Activated CD4-positive, alpha-beta T cell treated with anti-CD3 and anti-CD28 coated beads, Interleukin-2, amount 10 ng/mL, durations not matched to agents 7 days and 5 days (primary cell): ENCODE measurements around the gene MPC1. TPM values are rescaled to one million over a fixed set of nuclear protein-coding genes. Genes with fewer than 3 reads are reported as not detected.
"Not testable (repeated sequence)": the region's sequence is repeated elsewhere in the genome, so short reads cannot be mapped to it uniquely, and the experiment has no call there.

Experiments
- CTCF ChIA-PET: fragments of 350-600 bp; sonication (Branson Sonifier 250); formaldehyde crosslinking; loops from one replicate; lab custom pipeline; 2021; ENCODE audit warnings: antibody characterized with exemption; lab: Charles Lee
- POLR2A ChIA-PET: fragments of 350-600 bp; sonication (Branson Sonifier 250); formaldehyde crosslinking; loops from one replicate; lab custom pipeline; 2021; ENCODE audit warnings: antibody characterized with exemption; lab: Charles Lee
- DNase-seq: peaks from one replicate; pipeline ENCODE4 v3.0.0-alpha.2; 2020
- H3K27ac Mint-ChIP-seq: one replicate; pipeline ENCODE4 v1.8.0; 2021; ENCODE audit warnings: mild to moderate bottlenecking, moderate library complexity, mixed read lengths
- H3K27me3 Mint-ChIP-seq: one replicate; pipeline ENCODE4 v1.8.0; 2021; ENCODE audit warnings: mixed read lengths
- H3K36me3 Mint-ChIP-seq: one replicate; pipeline ENCODE4 v1.8.0; 2021; ENCODE audit warnings: low read depth, mixed read lengths
- H3K4me1 Mint-ChIP-seq: one replicate; pipeline ENCODE4 v1.8.0; 2021; ENCODE audit warnings: mixed read lengths
- H3K4me3 Mint-ChIP-seq: one replicate; pipeline ENCODE4 v1.8.0; 2021; ENCODE audit warnings: mild to moderate bottlenecking, moderate library complexity, mixed read lengths
- H3K9me3 Mint-ChIP-seq: one replicate; pipeline ENCODE4 v1.8.0; 2021; ENCODE audit warnings: mixed read lengths
- total RNA-seq, 2 experiments: library from RNA; stranded (reverse); gene quantifications; one replicate each; pipeline ENCODE4 v1.2.3, GENCODE V29; 2021

The MPC1 gene
- total RNA-seq, 2 experiments from 2014 or later = 27.1 to 28.3 TPM

GRCh38 chr6:166387642-166388289, 5.0 kb upstream of the MPC1 start:
- POLR2A ChIA-PET = no interaction called here

GRCh38 chr6:166387098-166387497, 4.4 kb upstream of the MPC1 start:
- H3K36me3 Mint-ChIP-seq, DNase-seq, H3K27ac Mint-ChIP-seq, POLR2A ChIA-PET, CTCF ChIA-PET, H3K4me3 Mint-ChIP-seq, H3K9me3 Mint-ChIP-seq, H3K27me3 Mint-ChIP-seq: not testable (repeated sequence)
- H3K4me1 Mint-ChIP-seq = peaks cover 13% of the 10 kb centered on the region

More at GRCh38 chr6:166387642-166388289, 5.0 kb upstream of the MPC1 start:
- no peak for DNase-seq
- no peaks in the 10 kb centered on the region for H3K27me3 Mint-ChIP-seq
- H3K36me3 Mint-ChIP-seq = no peaks in the 10 kb centered on the region
- CTCF ChIA-PET = interaction anchor here (0.8 kb wide), 1 partner anchor 45 kb away, joined by 3 read pairs; no protein-coding TSS in a partner anchor
- no peaks in the 10 kb centered on the region for H3K9me3 Mint-ChIP-seq
- no peak overlapping the region for H3K4me3 Mint-ChIP-seq
- H3K27ac Mint-ChIP-seq = no peak overlapping the region
- H3K4me1 Mint-ChIP-seq = peaks cover 13% of the 10 kb centered on the region

DNA sequence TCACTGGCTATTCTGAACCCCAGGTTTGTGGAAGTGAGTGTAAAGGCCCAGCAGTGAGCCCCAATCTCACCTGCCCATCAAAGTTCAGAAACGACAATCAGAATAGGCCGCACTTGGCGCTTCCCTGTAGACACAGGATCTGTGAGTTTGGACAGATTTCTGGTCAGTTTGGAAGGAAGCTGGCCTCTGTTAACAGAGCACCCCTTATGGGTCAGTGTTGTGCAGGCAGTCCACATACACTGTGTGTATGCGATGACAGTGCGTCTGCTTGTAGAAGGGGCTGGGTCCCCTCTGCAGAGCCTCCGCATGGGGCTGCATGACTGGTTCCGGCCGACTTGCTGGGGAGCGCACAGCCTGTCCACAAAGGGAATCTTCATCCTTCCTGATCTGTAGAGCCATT, 3.4 kb upstream of the MPC1 start:
- no peaks in the 10 kb centered on the region for H3K27me3 Mint-ChIP-seq
- DNase-seq = no peak
- H3K27ac Mint-ChIP-seq = no peak overlapping the region
- no peaks in the 10 kb centered on the region for H3K36me3 Mint-ChIP-seq
- ChIA-PET POLR2A (no interaction called here), CTCF (interaction anchor here (0.9 kb wide), 1 partner anchor 30 kb away, joined by 3 read pairs; no protein-coding TSS in a partner anchor)
- H3K4me3 Mint-ChIP-seq = no peak overlapping the region
- H3K9me3 Mint-ChIP-seq = no peaks in the 10 kb centered on the region
- H3K4me1 Mint-ChIP-seq = peaks cover 19% of the 10 kb centered on the region

DNA sequence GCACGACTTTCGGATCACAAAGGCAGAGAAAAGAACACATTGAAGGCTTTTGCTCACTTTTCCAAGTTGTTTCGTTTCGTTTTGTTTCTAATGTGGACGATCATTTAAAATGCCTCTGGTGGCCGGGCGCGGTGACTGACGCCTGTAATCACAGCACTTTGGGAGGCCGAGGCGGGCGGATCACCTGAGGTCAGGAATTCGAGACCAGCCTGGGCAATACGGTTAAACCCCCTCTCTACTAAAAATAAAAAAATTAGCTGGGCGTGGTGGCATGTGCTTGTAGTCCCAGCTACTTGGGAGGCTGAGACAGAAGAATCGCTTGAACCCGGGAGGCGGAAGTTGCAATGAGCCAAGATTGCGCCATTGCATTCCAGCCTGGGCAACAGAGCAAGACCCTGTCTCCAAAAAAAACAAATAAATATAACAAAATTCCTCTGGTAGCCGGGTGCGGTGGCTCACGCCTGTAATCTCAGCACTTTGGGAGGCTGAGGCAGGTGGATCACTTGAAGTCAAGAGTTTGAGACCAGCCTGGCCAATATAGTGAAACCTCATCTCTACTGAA, 1.1 kb upstream of the MPC1 start:
- Mint-ChIP-seq H3K27ac (peak overlapping the region; percentile 80), H3K4me3 (peak overlapping the region; percentile 79), H3K4me1 (peaks cover 19% of the 10 kb centered on the region)
- H3K27me3 Mint-ChIP-seq, H3K9me3 Mint-ChIP-seq, POLR2A ChIA-PET, H3K36me3 Mint-ChIP-seq: not testable (repeated sequence)
- peak; percentile 40 for DNase-seq
- CTCF ChIA-PET = interaction anchor here (0.6 to 0.8 kb wide), 2 partner anchors 9 to 39 kb away, joined by 3 read pairs; no protein-coding TSS in a partner anchor

DNA sequence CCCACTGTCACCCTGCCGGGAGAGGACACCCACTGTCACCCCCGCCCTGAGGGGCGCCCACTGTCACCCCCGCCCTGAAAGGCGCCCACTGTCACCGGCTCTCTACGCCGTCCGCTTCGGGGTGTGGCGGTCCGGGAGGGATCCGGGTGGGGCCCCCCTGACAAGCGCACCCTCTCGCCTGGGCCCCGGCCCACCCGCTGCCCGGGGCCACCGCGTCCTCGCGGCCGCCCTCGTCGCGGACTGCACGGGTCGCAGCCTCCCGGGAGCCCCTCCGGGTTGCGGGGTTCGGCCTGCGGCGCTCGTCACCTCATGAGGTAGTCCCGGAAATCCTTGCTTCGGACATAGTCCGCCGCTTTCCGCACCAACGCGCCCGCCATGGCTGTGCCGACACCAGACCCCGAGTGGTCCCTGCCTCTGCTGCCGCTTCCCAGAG, 224 bp downstream of the MPC1 start:
- no peaks in the 10 kb centered on the region for H3K9me3 Mint-ChIP-seq
- peak overlapping the region; percentile 86 for H3K27ac Mint-ChIP-seq
- DNase-seq = no peak
- ChIA-PET POLR2A (no interaction called here), CTCF (no interaction called here)
- peaks cover 19% of the 10 kb centered on the region for H3K4me1 Mint-ChIP-seq
- H3K36me3 Mint-ChIP-seq = no peaks in the 10 kb centered on the region
- H3K27me3 Mint-ChIP-seq = no peaks in the 10 kb centered on the region
- H3K4me3 Mint-ChIP-seq = peak overlapping the region; percentile 92

GRCh38 chr6:166381733-166382499, 824 bp downstream of the MPC1 start:
- DNase-seq = peak; percentile 73
- POLR2A ChIA-PET = interaction anchor here (0.7 kb wide), 1 partner anchor 69 kb away, joined by 4 read pairs; no protein-coding TSS in a partner anchor
- Mint-ChIP-seq H3K4me3 (peak overlapping the region; percentile 92), H3K27me3 (no peaks in the 10 kb centered on the region), H3K9me3 (no peaks in the 10 kb centered on the region), H3K36me3 (no peaks in the 10 kb centered on the region), H3K27ac (peak overlapping the region; percentile 86), H3K4me1 (peaks cover 19% of the 10 kb centered on the region)
- CTCF ChIA-PET = interaction anchor here (0.6 to 1.8 kb wide), 29 partner anchors 9 to 1970 kb away, joined by 3 to 7 read pairs (median 4); partner anchors contain the start of gene RPS6KA2

DNA sequence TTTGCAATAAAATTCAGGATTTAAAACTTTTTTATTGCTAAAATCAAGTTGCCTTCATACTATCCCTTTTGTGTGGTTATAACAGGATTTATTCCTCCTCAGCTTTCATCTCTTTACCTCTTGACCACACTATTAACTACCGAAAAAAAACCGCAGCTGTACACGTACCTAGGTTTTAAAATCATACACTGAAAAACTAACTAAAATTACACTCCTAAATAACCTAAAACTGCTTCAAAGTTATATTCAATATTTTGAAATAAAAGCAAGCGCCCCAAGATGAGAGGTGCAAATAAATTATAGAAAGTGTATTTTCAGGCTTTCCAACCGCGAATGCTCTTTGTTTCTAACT, 1.4 kb downstream of the MPC1 start:
- POLR2A ChIA-PET = interaction anchor here (0.7 kb wide), 1 partner anchor 68 kb away, joined by 4 read pairs; no protein-coding TSS in a partner anchor

DNA sequence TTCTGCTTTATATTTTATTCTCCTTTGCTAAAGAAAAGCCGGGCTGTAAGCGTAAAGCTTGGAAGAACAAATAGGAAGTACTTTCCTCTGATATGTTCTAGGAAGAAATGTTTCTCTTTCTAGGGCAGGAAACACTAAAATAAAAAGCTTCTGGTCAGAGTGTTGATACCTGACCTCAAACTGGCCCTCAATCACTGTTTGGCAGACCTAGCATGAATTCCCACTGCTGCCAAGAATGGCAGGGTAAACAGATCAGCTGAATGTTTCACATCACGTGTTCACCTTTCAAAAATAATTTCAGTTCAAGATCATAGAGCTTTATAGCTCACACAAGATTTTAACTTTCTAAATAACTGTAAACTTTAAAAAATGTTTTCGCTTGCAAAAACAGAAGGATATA, 2.9 kb downstream of the MPC1 start:
- Mint-ChIP-seq H3K27me3 (no peaks in the 10 kb centered on the region), H3K36me3 (no peaks in the 10 kb centered on the region), H3K4me3 (no peak overlapping the region), H3K4me1 (peaks cover 17% of the 10 kb centered on the region), H3K9me3 (no peaks in the 10 kb centered on the region), H3K27ac (no peak overlapping the region)
- DNase-seq = no peak
- POLR2A ChIA-PET = no interaction called here
- CTCF ChIA-PET = interaction anchor here (1.0 kb wide), 1 partner anchor 17 kb away, joined by 4 read pairs; no protein-coding TSS in a partner anchor

More for the DNA sequence above, 1.4 kb downstream of the MPC1 start:
- Mint-ChIP-seq H3K36me3 (no peaks in the 10 kb centered on the region), H3K27me3 (no peaks in the 10 kb centered on the region), H3K9me3 (no peaks in the 10 kb centered on the region), H3K27ac (peak overlapping the region; percentile 86), H3K4me3 (peak overlapping the region; percentile 92), H3K4me1 (peaks cover 19% of the 10 kb centered on the region)
- CTCF ChIA-PET = interaction anchor here (0.6 to 1.8 kb wide), 30 partner anchors 9 to 1970 kb away, joined by 3 to 7 read pairs (median 4); partner anchors contain the start of gene RPS6KA2
- no peak for DNase-seq

- POLR2A ChIA-PET = no interaction called here
Observed at GRCh38 chr6:166379103-166379586, 3.6 kb downstream of the MPC1 start.

GRCh38 chr6:166377721-166378120, 5.0 kb downstream of the MPC1 start:
- POLR2A ChIA-PET = no interaction called here

More at GRCh38 chr6:166379103-166379586, 3.6 kb downstream of the MPC1 start:
- Mint-ChIP-seq H3K36me3 (no peaks in the 10 kb centered on the region), H3K4me3 (no peak overlapping the region), H3K9me3 (no peaks in the 10 kb centered on the region), H3K4me1 (peaks cover 11% of the 10 kb centered on the region), H3K27me3 (no peaks in the 10 kb centered on the region), H3K27ac (no peak overlapping the region)
- DNase-seq = no peak
- CTCF ChIA-PET = interaction anchor here (1.0 kb wide), 1 partner anchor 16 kb away, joined by 4 read pairs; no protein-coding TSS in a partner anchor

DNA sequence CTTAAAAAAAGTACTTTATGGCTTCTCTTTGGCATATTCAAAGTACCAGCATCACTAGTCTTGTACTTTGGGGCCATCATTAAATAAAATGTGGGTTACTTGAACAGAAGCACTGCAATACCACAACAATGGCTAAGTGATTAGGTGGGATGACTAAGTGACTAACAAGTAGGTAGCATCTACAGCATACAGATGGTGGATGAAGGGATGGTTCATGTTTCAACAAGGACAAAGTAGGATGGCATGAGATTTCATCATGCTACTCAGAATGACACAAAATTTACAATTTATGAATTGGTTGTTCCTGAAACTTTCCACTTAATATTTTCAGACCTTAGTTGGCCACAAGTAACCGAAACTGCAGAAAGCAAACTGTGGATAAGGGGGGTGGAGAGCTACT, 7.7 kb downstream of the MPC1 start:
- H3K4me3 Mint-ChIP-seq = no peak overlapping the region
- no peak overlapping the region for H3K27ac Mint-ChIP-seq
- no peaks in the 10 kb centered on the region for H3K27me3 Mint-ChIP-seq
- peaks cover under 1% of the 10 kb centered on the region for H3K4me1 Mint-ChIP-seq
- CTCF ChIA-PET = no interaction called here
- DNase-seq = no peak
- H3K36me3 Mint-ChIP-seq = no peaks in the 10 kb centered on the region
- no peaks in the 10 kb centered on the region for H3K9me3 Mint-ChIP-seq
- POLR2A ChIA-PET = no interaction called here

More at GRCh38 chr6:166377721-166378120, 5.0 kb downstream of the MPC1 start:
- DNase-seq = no peak
- Mint-ChIP-seq H3K9me3 (no peaks in the 10 kb centered on the region), H3K4me1 (peaks cover 6% of the 10 kb centered on the region), H3K27me3 (no peaks in the 10 kb centered on the region), H3K4me3 (no peak overlapping the region), H3K27ac (no peak overlapping the region), H3K36me3 (no peaks in the 10 kb centered on the region)
- CTCF ChIA-PET = interaction anchor here (0.8 to 1.0 kb wide), 2 partner anchors 67 to 102 kb away, joined by 3 to 4 read pairs; no protein-coding TSS in a partner anchor

DNA sequence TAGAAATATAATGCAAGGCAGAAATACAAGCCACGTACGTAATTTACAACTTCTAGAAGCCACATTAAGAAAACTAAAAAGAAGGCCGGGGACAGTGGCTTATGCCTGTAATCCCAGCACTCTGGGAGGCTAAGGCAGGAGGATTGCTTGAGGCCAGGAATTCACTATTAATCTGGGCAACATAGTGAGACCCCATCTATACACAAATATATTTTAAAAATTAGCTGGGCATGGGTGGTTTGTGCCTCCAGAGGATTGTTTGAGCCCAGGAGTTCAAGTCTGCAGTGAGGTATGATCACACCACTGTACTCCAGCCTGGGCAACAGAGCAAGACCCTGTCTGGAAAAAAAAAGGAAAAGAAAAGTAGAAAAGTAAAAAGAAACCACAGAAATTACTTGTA, 12.3 kb downstream of the MPC1 start:
- no peak for DNase-seq
- POLR2A ChIA-PET = no interaction called here
- peaks cover 4% of the 10 kb centered on the region for H3K4me1 Mint-ChIP-seq
- no peaks in the 10 kb centered on the region for H3K27me3 Mint-ChIP-seq
- H3K36me3 Mint-ChIP-seq = no peaks in the 10 kb centered on the region
- H3K27ac Mint-ChIP-seq = no peak overlapping the region
- no peak overlapping the region for H3K4me3 Mint-ChIP-seq
- no peaks in the 10 kb centered on the region for H3K9me3 Mint-ChIP-seq
- CTCF ChIA-PET = no interaction called here
